Smooth muscle cell (in vitro differentiated cells): Measurements from ENCODE around the gene TRIM28. TPM values are rescaled to one million over a fixed set of nuclear protein-coding genes. Genes with fewer than 3 reads are reported as not detected.

Experiments used
- DNase-seq: peaks from one replicate; lab custom pipeline; 2025; ENCODE audit not compliant: unreplicated experiment; lab: John Stamatoyannopoulos, UW
- H2AFZ ChIP-seq: fragments of 200-600 bp; sonication (generic); 2 replicates; pipeline ENCODE4 v1.6.0; 2016; ENCODE audit warnings: antibody characterized with exemption, low read depth, mild to moderate bottlenecking
- H3F3A ChIP-seq: fragments of 200-600 bp; sonication (generic); 2 replicates; pipeline ENCODE4 v1.6.0; 2017; ENCODE audit warnings: antibody characterized with exemption, low read depth
- H3K27ac ChIP-seq: fragments of 200-600 bp; sonication (generic); 2 replicates; pipeline ENCODE4 v1.5.1; 2016; ENCODE audit warnings: low read depth, mild to moderate bottlenecking
- H3K27me3 ChIP-seq: fragments of 200-600 bp; sonication (generic); 2 replicates; pipeline ENCODE4 v1.6.1; 2016; ENCODE audit warnings: low read depth, mild to moderate bottlenecking
- H3K36me3 ChIP-seq: fragments of 200-600 bp; sonication (generic); 2 replicates; pipeline ENCODE4 v1.5.1; 2016; ENCODE audit warnings: low read depth
- H3K4me1 ChIP-seq: fragments of 200-600 bp; sonication (generic); 2 replicates; pipeline ENCODE4 v1.5.1; 2016; ENCODE audit warnings: low read depth
- H3K4me2 ChIP-seq: fragments of 200-600 bp; sonication (generic); 2 replicates; pipeline ENCODE4 v1.6.0; 2016; ENCODE audit warnings: mild to moderate bottlenecking
- H3K4me3 ChIP-seq: fragments of 200-600 bp; sonication (generic); 2 replicates; pipeline ENCODE4 v1.5.1; 2016; ENCODE audit warnings: mild to moderate bottlenecking
- H3K79me2 ChIP-seq: fragments of 200-600 bp; sonication (generic); 2 replicates; pipeline ENCODE4 v1.6.0; 2016; ENCODE audit warnings: low read depth, mild to moderate bottlenecking
- H3K9ac ChIP-seq: fragments of 200-600 bp; sonication (generic); 2 replicates; pipeline ENCODE4 v1.6.0; 2016; ENCODE audit warnings: low read depth
- H3K9me3 ChIP-seq: fragments of 200-600 bp; sonication (generic); replicated peaks from 2 replicates; pipeline ENCODE4 v1.5.1; 2016; ENCODE audit warnings: low read depth
- H4K20me1 ChIP-seq: fragments of 200-600 bp; sonication (generic); 2 replicates; pipeline ENCODE4 v1.6.0; 2016; ENCODE audit warnings: low read depth
- whole genome bisulfite sequencing: methylation state at CpG from one replicate; pipeline ENCODE4 v1.1.7; 2016; ENCODE audit warnings: low lambda C conversion rate; 5-methylcytosine and 5-hydroxymethylcytosine counted together
- polyA plus RNA-seq: library from polyadenylated mRNA; unstranded; fragments of >200 nt; fragmentation: Nextera tagmentation; extraction: Ambion mirVana; gene quantifications from 2 replicates; pipeline ENCODE4 v1.2.1, GENCODE V29; 2016
- total RNA-seq: library from RNA; depleted of rRNA; stranded (reverse); fragments of >200 nt; gene quantifications from 2 replicates; pipeline ENCODE4 v1.2.3, GENCODE V29; 2014
- TF ChIP-seq, protein P1 (sequence below): fragments of 200-600 bp; sonication (generic); IDR thresholded peaks from 2 replicates; pipeline ENCODE4 v1.5.1; 2017; ENCODE audit warnings: borderline replicate concordance, mild to moderate bottlenecking, antibody characterized with exemption; ENCODE audit not compliant: insufficient read depth, poor library complexity, severe bottlenecking

The TRIM28 gene
- total and polyA plus RNA-seq, 2 experiments from 2014 or later = 148 to 178 TPM

DNA sequence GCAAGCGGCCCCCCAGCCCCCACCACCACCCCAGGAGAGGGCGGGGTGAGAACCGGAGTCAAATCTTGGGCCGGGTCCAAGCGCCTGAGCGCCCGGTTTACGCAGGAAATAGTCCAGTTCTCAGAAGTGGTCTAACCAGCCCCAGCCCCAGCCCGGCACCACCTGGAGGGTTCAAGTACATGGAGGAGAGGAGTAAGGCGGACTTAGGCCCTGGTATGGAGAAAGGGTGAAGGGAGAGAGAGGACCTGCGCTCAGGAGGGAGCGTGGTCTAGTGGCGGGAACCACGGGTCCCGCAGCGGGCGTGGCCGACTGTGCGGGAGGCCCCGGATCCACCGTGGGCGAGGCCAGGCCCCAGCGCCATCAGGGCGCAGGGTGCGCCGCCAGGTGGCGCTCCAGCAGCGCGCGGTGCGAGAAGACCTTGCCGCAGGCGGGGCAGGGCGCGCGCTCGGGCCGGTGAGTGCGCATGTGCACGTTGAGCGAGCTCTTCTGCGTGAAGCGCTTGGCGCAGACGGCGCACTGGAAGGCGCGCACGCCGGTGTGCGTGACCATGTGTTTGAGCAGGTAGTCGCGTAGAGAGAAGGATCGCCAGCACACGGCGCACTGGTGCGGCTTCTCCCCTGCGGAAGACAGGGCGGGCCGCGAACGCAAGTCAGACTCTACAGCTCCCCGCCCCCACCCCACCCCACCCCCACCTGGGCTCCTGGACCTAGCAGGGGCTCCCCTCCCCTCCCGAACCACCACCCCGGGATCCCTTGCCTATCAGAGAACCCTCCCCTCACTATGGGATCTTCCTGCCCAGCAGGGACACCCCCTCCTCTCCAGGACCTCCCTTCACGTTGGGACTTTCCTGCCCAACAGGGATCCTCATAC, 29.9 kb upstream of the TRIM28 start:
- no peaks in the 10 kb centered on the region for H3K36me3 ChIP-seq
- no peak overlapping the region for H3K9ac ChIP-seq
- H3K4me3 ChIP-seq = peak overlapping the region; percentile 49
- H3K4me1 ChIP-seq = peaks cover 4% of the 10 kb centered on the region
- H3K79me2 ChIP-seq = peaks cover 46% of the 10 kb centered on the region
- WGBS = 19% methylated on average over 55 of the region's 66 CpGs
- no peaks in the 10 kb centered on the region for H3F3A ChIP-seq
- H2AFZ ChIP-seq = no peak overlapping the region
- H4K20me1 ChIP-seq = peaks cover 4% of the 10 kb centered on the region
- H3K27me3 ChIP-seq = no peaks in the 10 kb centered on the region
- H3K27ac ChIP-seq = peak overlapping the region; percentile 28
- H3K4me2 ChIP-seq = peak overlapping the region; percentile 87
- TF ChIP-seq, protein P1, sequence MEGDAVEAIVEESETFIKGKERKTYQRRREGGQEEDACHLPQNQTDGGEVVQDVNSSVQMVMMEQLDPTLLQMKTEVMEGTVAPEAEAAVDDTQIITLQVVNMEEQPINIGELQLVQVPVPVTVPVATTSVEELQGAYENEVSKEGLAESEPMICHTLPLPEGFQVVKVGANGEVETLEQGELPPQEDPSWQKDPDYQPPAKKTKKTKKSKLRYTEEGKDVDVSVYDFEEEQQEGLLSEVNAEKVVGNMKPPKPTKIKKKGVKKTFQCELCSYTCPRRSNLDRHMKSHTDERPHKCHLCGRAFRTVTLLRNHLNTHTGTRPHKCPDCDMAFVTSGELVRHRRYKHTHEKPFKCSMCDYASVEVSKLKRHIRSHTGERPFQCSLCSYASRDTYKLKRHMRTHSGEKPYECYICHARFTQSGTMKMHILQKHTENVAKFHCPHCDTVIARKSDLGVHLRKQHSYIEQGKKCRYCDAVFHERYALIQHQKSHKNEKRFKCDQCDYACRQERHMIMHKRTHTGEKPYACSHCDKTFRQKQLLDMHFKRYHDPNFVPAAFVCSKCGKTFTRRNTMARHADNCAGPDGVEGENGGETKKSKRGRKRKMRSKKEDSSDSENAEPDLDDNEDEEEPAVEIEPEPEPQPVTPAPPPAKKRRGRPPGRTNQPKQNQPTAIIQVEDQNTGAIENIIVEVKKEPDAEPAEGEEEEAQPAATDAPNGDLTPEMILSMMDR = peak; percentile 92
- no peaks in the 10 kb centered on the region for H3K9me3 ChIP-seq
- DNase-seq = peak; percentile 70

DNA sequence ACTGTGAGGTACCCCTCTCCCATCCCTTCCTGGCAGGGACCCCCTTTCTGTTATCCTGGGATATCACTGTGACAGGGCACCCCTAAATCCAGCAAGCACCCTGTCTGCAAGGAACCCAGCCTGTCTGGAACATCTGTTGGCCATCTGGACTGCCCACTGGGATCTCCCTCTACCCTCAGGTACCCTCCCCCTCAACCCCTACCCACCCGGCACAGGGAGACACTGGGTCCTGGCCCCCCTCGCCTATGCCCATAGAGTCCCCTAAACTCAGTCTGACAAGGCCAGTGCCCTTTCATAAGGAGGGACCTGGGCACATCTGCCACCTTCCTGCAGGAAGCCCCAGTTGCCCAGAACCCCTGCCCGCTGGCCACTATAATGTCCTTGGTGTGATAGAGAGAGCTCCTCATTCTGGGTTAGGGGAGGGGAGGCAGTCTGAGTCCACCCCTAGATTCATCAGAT, 29.3 kb upstream of the TRIM28 start:
- H3K36me3 ChIP-seq = no peaks in the 10 kb centered on the region
- TF ChIP-seq, protein P1 = no peak
- WGBS = 80% methylated on average over 3 of the region's 3 CpGs
- no peak overlapping the region for H3K9ac ChIP-seq
- H4K20me1 ChIP-seq = peaks cover 4% of the 10 kb centered on the region
- peaks cover 4% of the 10 kb centered on the region for H3K4me1 ChIP-seq
- H3K27ac ChIP-seq = no peak overlapping the region
- no peaks in the 10 kb centered on the region for H3K9me3 ChIP-seq
- peak overlapping the region; percentile 49 for H3K4me3 ChIP-seq
- peak overlapping the region; percentile 87 for H3K4me2 ChIP-seq
- no peak for DNase-seq
- H3F3A ChIP-seq = no peaks in the 10 kb centered on the region
- no peaks in the 10 kb centered on the region for H3K27me3 ChIP-seq
- no peak overlapping the region for H2AFZ ChIP-seq
- peaks cover 46% of the 10 kb centered on the region for H3K79me2 ChIP-seq

DNA sequence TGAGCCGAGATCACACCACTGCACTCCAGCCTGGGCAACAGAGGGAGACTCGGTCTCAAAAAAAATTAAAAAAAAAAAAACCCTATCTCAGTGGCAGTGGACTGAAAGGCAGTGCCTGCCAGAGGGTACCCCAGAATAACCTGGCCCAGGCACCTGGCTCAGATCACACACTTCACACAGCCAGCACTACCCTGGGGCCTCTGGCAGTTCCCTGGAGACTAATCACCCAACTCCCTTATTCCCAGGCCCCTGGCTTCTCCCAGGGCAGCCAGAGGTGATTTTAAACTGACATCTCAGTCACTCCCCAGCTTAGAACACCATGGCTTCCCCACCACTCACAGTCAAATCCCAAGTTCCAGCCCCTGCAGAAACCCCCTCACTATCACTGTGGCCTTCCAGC, 28.6 kb upstream of the TRIM28 start:
- Histone ChIP-seq H4K20me1 (peaks cover 4% of the 10 kb centered on the region), H3K27me3 (no peaks in the 10 kb centered on the region), H3F3A (no peaks in the 10 kb centered on the region), H2AFZ (no peak overlapping the region), H3K79me2 (peaks cover 46% of the 10 kb centered on the region), H3K27ac (no peak overlapping the region), H3K9ac (no peak overlapping the region), H3K4me1 (peaks cover 6% of the 10 kb centered on the region), H3K9me3 (no peaks in the 10 kb centered on the region), H3K4me3 (no peak overlapping the region), H3K4me2 (no peak overlapping the region), H3K36me3 (no peaks in the 10 kb centered on the region)
- TF ChIP-seq, protein P1 = no peak
- DNase-seq = no peak
- WGBS = 91% methylated on average over 2 of the region's 2 CpGs
